Measurements from ENCODE around the gene PITX2. TPM values are rescaled to one million over a fixed set of nuclear protein-coding genes. Genes with fewer than 3 reads are reported as not detected.

The PITX2 gene
- total and polyA plus RNA-seq, 2 of the 13 experiments (the other 11 are each of a cell fraction or from before 2014, with no cell fraction given): not detected

- Histone ChIP-seq H4K20me1 (ENCODE audit: insufficient read depth, low read length) (no peaks in the 10 kb centered on the region), H3K9me3 (ENCODE audit: low read length) (no peaks in the 10 kb centered on the region), H3K36me3 (replicated peaks in 1 of 2; ENCODE audit: control insufficient read depth in 1 of 2, insufficient read depth in 2 of 2, low read length in 2 of 2) (no peaks in the 10 kb centered on the region), H2AFZ (ENCODE audit: low read length) (no peak overlapping the region), H3K79me2 (ENCODE audit: insufficient read depth, low read length) (no peaks in the 10 kb centered on the region), H3K9ac (ENCODE audit: insufficient read depth, low read depth, low read length) (no peak overlapping the region), H3K4me2 (ENCODE audit: low read depth, low read length) (no peak overlapping the region), H3K4me3 (replicated peaks in 1 of 3; ENCODE audit: insufficient read depth in 1 of 3, low read depth in 2 of 3, low read length in 3 of 3) (no peak overlapping the region), H3K27me3 (ENCODE audit: control insufficient read depth in 1 of 2, insufficient read depth in 2 of 2, low read length in 2 of 2) (peaks cover 0 to 90% of the 10 kb centered on the region in 2 experiments), H3K4me1 (ENCODE audit: insufficient read depth, low read length) (peaks cover 13% of the 10 kb centered on the region), H3K27ac (ENCODE audit: extremely low read length, insufficient read depth, low read length) (no peak overlapping the region)
- WGBS (ENCODE audit: low lambda C conversion rate): 49% methylated on average over 28 of the region's 35 CpGs
- FAIRE-seq (no peak), ATAC-seq (no peak), DNase-seq (ENCODE audit: low spot score) (no peak)
- ChIA-PET POLR2A (no interaction called here), CTCF (ENCODE audit: low intra/inter-chr PET ratio, low total read pairs) (no interaction called here)
- intact Hi-C loops (cut with micrococcal nuclease; ENCODE audit: unreplicated experiment) (no loop called here), in situ Hi-C loops (cut with HindIII; ENCODE audit: extremely low pct_ligation_motif_present, low pct_unique_long_range_greater_than_20kb) (no loop called here)
- BruUV-seq (replicated peaks): no TSS peak
- TF ChIP-seq TARDBP (CRISPR knock-in tag; IDR thresholded peaks at IDR 0.05) (no peak), THAP7 (CRISPR knock-in tag; IDR thresholded peaks at IDR 0.05) (no peak), ZNF343 (CRISPR knock-in tag; IDR thresholded peaks at IDR 0.05) (no peak), ZNF775 (CRISPR knock-in tag; IDR thresholded peaks at IDR 0.05; ENCODE audit: borderline replicate concordance) (no peak), HOXA3 (CRISPR knock-in tag; IDR thresholded peaks at IDR 0.05) (no peak), KDM6A (CRISPR knock-in tag; IDR thresholded peaks at IDR 0.05; ENCODE audit: low read depth) (no peak), ZBTB26 (CRISPR knock-in tag; IDR thresholded peaks at IDR 0.05; ENCODE audit: borderline replicate concordance) (no peak), HDAC2 (CRISPR knock-in tag; IDR thresholded peaks at IDR 0.05) (no peak), CAMTA2 (CRISPR knock-in tag; IDR thresholded peaks at IDR 0.05; ENCODE audit: borderline replicate concordance) (no peak), ZNF337 (CRISPR knock-in tag; IDR thresholded peaks at IDR 0.05; ENCODE audit: borderline replicate concordance, low read depth) (no peak), SRSF9 (IDR thresholded peaks at IDR 0.05; ENCODE audit: borderline replicate concordance, insufficient read depth, low read depth, low read length, poor library complexity, severe bottlenecking) (no peak), NBN (conservative IDR thresholded peaks at IDR 0.05) (no peak), BCL6 (CRISPR knock-in tag; IDR thresholded peaks at IDR 0.05) (no peak), EED (CRISPR knock-in tag; IDR thresholded peaks at IDR 0.05) (no peak), HNRNPK (IDR thresholded peaks at IDR 0.05; ENCODE audit: low read depth, low read length, poor library complexity, severe bottlenecking) (no peak), ZNF251 (CRISPR knock-in tag; IDR thresholded peaks at IDR 0.05) (no peak), ZNF674 (CRISPR knock-in tag; IDR thresholded peaks at IDR 0.05; ENCODE audit: low read depth) (no peak), ZEB1 (IDR thresholded peaks at IDR 0.05; ENCODE audit: insufficient replicate concordance, low read depth) (no peak)
- TF ChIP-seq, protein P1, sequence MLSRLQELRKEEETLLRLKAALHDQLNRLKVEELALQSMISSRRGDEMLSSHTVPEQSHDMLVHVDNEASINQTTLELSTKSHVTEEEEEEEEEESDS (CRISPR knock-in tag; IDR thresholded peaks at IDR 0.05; ENCODE audit: borderline replicate concordance): no peak
Measured at GRCh38 chr4:110637408-110638088, 14.7 kb upstream of the PITX2 start.
